Endometrium (tissue), 2 donors: ENCODE data around the gene KATNAL1.

Source experiments
- FAIRE-seq: peaks from 2 replicates; lab custom pipeline; 2012; peaks lifted over from hg19 to GRCh38; lab: Jason Lieb, UNC
- donor health status: control.
- donor health status: control.

KATNAL1 gene

GRCh38 chr13:30307194-30307970, at the start of gene KATNAL1:
Gene KATNAL1 (minus strand): TSS chr13:30307551. CDS start chr13:30283777, 23,774 bp downstream.
- no peak for FAIRE-seq

DNA sequence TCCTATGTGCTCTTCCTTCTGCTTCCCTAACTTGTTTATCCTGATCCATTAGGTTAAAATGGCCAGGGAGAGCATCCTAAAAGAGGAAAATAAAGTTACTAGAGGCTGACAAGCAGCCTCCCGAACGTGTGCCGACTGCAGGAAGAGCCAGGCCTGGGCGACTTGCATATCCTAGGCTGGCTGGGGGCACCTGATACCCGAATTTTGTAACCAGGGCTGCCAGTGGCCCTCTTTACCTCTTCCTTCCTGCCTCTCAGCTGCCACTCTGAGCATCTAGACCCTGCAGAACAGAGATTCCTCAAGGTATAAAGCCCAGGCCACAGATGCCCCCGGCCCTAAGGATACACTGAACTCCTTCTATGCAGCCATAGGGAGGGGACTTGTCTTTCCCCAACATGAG, 48.5 kb upstream of the KATNAL1 start:
- FAIRE-seq = no peak

- FAIRE-seq = no peak
Observed at GRCh38 chr13:30355384-30355699, 48.0 kb upstream of the KATNAL1 start.

GRCh38 chr13:30354493-30355383, 47.4 kb upstream of the KATNAL1 start:
- FAIRE-seq = no peak

DNA sequence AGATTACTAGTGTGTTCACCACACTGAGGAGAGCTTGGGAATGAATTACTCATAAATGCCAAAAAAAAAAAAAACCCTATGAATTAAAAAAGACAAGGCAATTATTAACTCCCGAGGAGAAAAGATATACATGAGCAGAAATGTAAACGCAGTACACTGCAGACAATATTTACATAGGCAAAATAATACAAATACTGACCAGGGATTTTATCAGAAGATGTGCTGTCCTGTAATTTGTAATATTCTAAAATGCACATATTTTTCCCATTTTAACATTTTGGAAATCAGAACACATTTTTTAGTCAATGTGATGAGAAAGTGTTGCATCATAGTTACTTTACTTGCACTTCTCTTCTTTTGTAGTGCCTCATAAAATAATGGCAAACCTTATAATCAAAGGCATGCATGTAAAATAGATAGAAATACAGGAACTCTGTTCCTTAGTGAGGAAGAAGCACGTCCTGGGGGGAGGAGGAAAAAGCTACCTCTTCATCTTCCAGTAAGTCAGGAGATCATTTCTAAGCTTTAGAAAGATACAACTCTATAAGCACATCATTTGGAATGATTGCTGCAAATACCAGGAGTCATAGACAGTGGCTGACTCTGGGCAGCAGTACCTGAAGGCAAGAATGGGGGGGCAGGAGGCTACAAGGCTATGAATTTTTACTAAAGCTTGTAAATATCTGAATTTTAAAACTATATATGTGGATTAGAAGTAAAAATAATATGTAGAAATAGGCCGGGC, 46.3 kb upstream of the KATNAL1 start:
- FAIRE-seq = no peak

DNA sequence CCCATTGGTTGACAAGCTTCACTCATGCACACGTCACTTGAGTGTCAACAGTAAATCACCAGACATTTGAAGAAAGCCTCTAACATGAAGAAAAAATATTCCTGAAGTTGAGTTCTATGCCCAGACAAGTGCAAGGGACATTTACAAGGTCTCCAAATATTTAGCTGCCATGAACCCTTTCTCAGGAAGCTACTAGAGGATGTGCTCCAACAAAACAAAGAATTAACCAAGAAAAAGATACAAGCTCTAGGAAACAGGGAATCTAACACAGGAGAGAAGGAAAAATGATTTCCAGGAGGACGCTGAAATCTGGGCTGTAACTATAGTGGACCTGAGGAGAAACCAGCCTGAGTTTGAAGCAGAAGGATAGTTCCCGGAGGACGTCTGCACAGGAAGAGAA, 45.7 kb upstream of the KATNAL1 start:
- FAIRE-seq = no peak

- FAIRE-seq = no peak
Observed at GRCh38 chr13:30352121-30352520, 44.8 kb upstream of the KATNAL1 start.

DNA sequence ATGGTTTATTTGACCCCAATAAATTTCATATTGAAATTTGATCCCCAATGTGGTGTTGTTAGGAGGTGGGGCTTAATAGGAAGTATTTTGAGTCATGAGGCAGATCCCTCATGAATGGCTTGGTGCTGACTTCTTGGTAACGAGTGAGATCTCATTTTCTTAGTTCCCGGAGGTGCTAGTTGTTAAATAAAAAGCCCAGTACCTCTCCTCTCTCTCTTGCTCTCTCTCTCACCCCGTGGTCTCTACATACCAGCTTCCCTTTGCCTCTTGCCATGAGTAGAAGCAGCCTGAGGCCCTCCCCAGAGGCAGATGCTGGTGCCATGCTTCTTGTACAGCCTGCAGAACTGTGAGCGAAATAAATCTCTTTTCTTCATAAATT, 39.4 kb upstream of the KATNAL1 start:
- no peak for FAIRE-seq

DNA sequence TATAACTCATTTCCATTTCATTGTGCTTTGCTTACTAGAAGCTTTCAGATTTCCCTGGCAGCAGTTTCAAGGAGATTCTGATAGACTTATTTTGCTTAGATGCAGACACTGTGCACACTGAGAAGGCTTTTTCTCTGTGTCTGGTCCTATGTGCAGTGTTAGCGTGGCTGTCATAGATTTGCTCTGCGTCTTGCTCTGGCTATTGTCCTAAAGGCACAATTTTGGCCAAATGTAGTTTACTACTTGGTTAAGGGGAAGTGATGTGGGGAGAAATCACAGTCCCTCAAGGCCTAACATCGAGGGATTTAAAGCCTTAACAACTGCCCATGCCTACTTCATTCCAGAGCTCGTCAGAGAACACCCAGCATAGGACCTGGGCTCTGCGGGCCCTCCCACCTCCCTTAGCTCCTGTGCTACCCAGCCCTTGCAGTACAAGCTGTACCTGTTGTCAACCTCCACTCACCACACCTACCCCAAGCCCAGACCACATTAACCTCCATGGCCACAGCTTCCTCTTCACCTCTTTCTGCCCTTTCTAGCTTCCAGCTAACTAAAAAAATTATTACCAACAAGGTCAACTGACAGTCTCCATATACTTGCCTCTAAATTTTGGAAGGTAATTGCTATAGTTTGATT, 38.9 kb upstream of the KATNAL1 start:
- no peak for FAIRE-seq

DNA sequence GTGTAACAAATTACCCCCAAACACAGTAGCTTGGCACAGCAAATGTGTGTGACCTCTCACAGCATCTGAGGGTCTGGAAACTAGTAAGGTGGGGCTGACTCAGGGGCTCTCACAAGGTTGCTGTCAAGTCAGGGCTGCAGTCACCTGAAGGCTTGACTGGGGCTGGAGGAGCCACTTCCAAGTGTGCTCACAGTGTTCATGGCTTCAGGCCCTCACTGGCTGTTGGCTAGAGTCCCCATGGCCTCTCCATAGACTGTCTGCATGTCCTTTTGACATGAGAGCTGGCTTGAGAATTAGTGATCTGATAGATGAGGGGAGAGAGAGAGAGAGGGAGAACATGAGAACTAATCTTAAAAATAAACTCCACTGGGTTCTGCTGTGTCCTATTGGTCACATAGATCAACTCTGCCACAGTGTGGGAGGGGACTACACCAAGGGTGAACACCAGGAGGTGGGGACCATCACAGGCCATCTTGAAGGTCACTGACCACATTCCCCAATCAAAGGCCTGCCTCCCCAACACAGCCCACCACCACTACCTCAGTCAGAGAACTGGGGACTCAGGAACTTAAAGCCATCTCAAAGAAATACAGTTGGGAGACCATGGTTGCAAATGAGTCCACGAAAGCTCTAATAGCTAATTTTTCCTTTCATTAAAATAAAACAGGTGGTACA, 38.2 kb upstream of the KATNAL1 start:
- FAIRE-seq = no peak

DNA sequence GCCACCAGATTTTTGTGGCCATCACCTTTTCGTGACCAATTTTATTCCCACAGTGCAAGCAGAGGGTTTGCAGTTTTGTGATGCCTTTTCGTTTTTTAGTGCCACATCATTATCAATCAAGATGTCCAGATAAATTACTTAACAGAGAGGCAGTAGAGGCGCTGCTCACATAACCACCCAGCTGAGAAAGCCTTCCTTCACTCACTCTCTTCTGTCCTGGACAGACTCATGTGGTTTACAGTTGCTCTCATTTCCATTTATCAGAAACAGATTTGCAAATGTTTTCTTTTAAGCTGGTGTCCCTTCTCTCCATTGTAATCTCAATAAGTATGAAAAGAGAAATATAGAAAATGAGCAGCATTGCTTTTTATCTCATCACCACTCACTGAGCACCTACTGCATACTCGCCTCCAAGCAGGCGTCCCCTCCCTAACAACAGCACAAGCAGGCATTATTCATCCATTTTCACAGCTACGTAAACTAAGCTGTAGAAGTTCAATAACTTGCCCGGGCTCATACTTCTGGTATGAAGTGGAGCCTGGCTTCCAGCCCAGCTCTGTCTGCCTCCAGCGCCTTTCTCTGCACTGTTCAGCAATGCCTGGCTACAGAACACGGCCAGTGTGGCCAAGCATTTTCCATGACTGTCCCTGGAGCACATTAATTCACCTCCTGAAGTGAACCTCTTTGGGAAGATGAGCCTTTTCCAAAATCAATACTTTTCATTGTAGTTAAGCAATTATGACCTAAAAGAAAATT, 34.6 kb upstream of the KATNAL1 start:
- no peak for FAIRE-seq

DNA sequence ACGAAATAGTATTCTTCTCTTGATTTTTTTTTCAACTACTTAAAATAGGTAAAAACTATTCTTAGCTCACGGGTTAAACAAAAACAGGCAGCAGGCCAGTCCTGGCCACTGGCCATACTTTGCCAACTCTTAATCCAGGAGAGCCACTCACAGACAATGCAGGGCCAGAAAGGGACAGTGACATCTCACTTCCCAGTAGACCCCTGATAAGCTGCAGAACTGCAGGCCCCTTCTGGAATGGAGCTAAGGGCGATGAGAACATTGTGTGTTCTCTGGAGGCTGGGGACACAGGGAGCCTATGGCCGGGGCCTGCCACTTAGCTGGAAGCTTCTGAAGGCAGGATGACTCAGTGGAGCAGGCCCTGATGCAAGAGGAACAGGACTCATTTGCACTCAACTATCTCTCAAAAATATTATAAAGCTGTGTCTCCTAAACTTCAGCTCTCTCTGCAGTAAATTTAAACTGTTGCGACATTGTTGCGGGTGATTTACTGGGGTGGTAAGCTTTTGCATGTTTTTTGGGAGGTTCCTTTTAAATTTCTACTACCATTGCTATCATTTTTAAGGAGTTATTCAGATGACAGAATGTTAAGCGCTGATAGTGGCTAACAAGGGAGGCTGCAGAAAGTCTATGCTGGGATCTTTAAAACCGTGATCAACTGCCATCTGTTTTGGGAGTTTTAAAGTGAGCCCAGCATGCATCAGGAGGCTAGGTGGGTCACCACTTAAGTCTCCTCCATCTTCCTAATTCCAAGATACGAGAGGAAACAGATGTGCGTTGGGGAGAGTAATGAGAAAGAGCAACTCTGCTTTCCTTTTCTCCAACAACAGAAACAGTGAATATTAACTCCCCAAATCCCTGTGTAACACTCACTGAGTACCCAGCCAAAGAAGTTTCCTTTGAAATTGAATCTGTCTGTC, 33.2 kb upstream of the KATNAL1 start:
- no peak for FAIRE-seq

DNA sequence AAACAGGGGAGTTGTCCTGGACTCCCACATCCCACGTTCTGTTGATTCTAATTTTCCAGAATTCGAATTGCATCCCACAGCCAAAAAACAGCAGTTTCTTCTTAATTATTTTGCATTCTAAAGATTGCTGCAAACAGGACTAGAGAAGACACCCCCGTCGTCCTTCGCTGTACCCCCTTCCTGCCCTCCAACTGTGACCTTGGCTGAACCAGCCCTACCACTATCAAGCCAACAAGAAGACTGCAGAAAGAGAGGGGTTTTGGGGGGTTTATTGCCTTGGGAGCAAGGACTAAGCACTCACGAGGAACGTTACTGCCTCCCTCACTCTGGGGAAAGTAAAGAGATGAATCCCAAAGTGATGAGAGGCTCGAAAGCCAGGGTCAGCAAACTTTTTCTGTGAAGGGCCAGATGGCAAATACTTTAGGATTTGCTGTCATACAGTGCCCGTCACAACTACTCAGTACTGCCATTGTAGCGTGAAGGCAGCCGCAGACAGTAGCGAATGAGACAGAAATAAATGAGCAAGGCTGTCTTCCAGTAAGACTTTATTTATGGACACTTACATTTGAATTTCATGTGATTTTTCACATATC, 32.5 kb upstream of the KATNAL1 start:
- no peak for FAIRE-seq

GRCh38 chr13:30338952-30339351, 31.6 kb upstream of the KATNAL1 start:
- FAIRE-seq = no peak

- FAIRE-seq = no peak
Observed at GRCh38 chr13:30338331-30338851, 31.0 kb upstream of the KATNAL1 start.

GRCh38 chr13:30337061-30337610, 29.8 kb upstream of the KATNAL1 start:
- no peak for FAIRE-seq

DNA sequence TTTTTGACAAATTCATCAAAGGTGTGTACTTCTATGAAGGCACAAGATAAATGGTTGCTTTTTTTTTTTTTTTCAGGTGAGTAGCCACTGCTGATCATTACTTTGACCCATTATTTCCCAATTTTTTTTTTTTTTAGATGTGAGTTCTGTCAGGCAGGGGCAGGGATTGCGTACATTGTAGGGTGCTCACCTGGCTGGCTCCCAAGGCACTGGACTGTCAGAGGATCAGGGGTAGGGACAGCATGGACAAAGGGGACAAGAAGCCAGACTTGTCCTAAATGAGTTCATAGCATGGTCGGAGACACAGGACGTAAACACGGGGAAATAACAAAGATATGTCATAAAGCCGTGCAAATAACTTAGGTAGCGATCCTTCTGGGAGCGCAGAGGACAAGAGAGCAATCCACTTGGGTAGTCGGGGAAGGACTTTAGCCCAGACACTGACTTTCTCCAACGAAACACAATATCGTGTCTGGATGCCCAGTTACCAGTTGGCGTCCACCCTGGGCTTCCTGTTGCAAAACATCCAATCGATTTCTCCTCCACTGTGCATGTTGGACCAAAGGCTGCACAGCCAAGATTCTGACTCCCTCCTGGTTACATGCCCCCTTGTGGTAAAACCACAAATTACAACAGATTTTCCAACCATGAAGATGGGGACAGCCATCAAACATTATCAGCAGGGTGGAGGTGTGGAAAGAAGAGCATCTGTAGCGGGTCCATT, 27.5 kb upstream of the KATNAL1 start:
- no peak for FAIRE-seq

- no peak for FAIRE-seq
Observed at GRCh38 chr13:30333616-30334015, 26.3 kb upstream of the KATNAL1 start.
